GM10266 (cell line): ENCODE data around the gene BCL3.

Experiments used
- DNase-seq: peaks from one replicate; pipeline ENCODE4 v3.0.0; 2012; ENCODE audit errors: extremely low spot score
- TF ChIP-seq, protein P1 (sequence below): IDR thresholded peaks from 2 replicates; pipeline ENCODE4 v1.5.1; 2012; ENCODE audit warnings: mild to moderate bottlenecking, low read depth; ENCODE audit not compliant: control insufficient read depth, insufficient read depth; ENCODE audit errors: missing control alignments

BCL3 gene

DNA sequence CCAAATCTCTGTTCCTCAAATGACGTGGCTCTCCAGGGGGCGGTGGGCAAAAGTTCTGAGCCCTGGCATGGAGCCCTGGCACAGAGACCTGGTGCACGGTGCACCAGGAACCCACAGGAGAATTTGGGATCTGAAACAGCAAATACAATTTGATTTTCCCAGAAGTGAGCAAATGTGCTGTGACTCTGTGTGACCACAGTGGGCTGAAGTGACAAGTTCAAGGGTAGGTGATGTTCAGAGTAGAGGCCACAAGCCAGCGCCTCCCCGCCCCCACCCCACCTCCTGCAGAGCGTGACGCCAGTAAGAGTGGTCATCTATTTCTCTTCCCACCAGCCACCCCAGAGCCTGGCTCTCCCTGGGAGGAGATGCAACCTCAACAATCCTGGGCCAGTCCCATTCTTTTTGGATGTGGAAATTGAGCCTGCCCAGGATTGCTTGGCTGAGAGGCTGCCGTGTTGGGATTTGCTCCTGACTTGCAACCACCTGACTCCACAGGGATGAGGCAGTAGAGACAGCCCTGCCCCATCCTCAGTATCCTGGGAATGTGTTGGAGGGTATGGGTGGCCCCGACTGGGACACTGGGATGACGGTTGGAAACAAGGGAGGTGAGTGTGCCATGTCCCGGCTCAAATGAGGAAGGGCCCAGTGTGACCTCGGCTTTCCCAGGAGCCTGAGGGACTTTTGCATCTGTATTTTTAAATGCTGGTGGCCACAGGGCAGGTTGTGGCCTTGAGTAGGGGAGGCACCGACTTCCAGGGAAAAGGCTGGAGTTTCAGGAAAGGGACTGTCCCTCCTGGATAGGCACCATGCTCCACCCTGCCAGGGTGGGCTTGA is 11.1 kb upstream of the BCL3 start:
- TF ChIP-seq, protein P1, sequence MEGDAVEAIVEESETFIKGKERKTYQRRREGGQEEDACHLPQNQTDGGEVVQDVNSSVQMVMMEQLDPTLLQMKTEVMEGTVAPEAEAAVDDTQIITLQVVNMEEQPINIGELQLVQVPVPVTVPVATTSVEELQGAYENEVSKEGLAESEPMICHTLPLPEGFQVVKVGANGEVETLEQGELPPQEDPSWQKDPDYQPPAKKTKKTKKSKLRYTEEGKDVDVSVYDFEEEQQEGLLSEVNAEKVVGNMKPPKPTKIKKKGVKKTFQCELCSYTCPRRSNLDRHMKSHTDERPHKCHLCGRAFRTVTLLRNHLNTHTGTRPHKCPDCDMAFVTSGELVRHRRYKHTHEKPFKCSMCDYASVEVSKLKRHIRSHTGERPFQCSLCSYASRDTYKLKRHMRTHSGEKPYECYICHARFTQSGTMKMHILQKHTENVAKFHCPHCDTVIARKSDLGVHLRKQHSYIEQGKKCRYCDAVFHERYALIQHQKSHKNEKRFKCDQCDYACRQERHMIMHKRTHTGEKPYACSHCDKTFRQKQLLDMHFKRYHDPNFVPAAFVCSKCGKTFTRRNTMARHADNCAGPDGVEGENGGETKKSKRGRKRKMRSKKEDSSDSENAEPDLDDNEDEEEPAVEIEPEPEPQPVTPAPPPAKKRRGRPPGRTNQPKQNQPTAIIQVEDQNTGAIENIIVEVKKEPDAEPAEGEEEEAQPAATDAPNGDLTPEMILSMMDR, result no peak
- no peak for DNase-seq

- DNase-seq, result no peak
- TF ChIP-seq, protein P1, result no peak
These were observed 10.4 kb upstream of the BCL3 start for GRCh38 chr19:44738136-44738535.

DNA sequence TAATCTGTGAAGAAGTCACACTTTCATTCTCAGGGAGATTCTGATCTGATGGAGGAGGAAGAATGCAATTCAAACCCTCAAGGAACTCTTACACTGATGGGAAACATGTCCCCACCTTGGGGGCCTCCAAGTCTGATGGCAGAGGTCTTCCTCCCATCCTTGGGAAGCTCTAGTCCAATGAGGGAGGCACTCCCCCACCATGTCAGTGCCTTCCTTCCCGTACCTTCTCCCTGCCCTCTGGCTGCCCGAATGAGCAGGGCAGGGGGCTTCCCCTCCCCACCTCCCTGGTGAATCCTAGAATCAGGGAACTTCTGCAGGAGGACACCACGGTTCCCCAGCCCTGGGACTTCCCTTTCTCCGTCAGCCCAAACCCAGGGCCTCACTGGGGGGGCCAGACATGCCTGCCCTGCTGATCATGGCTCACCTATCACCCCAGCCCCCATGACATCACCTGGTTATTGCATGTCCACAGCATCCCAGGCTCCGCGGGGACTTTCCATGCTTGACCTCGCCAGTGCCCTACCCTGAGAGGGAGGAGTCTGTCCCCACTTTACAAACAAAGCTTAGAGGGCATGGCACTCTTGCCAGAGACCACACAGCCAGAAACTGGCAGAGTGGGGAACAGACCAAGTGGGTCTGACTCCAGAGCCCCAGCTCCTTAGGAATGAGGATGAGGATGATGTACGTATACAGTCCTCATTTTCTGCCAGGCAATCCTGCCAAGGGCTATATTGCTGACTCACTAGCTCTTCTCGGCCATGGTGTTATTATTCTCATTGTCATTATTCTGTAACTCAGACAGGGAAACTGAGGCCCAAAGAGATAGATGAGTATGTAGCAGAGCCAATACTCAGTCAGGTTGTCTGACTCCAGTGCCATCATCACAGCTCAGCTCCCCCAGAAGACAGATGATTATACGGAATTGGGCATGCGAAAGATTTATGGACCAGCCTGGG is 9.6 kb upstream of the BCL3 start:
- DNase-seq, result no peak

DNA sequence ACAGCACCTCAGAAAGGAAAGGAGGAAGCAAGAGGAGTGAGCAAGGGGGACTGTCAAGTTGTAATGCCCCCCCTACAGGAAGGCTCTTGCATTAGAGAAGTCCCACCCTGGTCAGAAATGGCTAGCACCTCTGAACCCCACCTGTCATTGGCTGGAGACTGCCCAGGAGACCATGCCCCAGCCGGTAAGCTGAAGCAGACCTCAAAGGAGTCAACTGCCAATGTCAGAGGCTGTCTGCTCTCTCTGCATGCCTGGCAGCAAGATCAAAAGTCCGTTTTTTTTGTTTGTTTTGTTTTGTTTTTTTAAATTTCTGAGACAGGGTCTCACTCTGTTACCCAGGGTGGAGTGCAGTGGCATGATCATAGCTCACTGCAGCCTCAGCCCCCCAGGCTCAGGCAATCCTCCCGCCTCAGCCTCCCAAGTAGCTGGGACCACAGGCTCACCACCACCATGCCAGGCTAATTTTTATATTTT is 8.1 kb upstream of the BCL3 start:
- TF ChIP-seq, protein P1, result no peak

More for the DNA sequence above, 9.6 kb upstream of the BCL3 start:
- TF ChIP-seq, protein P1, result no peak

DNA sequence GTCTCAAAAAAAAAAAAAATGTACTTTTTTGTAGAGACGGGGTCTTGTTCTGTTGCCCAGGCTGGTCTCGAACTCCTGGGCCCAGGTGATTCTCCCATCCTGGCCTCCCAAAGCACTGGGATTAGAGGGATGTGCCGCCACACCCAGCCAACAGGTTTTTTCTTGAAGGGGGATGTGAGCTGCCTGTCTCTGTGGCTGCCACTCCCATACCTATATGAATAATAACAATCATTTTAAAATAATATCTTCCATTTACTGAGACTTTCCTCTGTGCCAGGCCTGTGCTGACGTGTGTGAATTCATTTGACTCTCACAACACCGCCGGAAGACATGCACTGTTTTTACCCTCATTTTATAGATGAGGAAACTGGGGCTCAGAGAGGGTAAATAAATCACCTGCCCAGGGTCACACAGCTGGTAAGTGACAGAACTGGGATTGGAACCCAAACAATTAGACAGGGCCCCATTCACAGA is 7.2 kb upstream of the BCL3 start:
- TF ChIP-seq, protein P1, result no peak
- no peak for DNase-seq

More for the DNA sequence above, 8.1 kb upstream of the BCL3 start:
- DNase-seq, result no peak

GRCh38 chr19:44741841-44742329 is 6.6 kb upstream of the BCL3 start:
- TF ChIP-seq, protein P1, result no peak
- no peak for DNase-seq
